Right lobe of liver (tissue), 6 donors: ENCODE data around the gene CRYAB. TPM values are rescaled to one million over a fixed set of nuclear protein-coding genes. Genes with fewer than 3 reads are reported as not detected.

ENCODE experiments used
- ATAC-seq, 4 donors: fragments of 200-7000 bp; cut with Tn5 transposase; one replicate each; pipeline ENCODE4 v1.9.1; 2020; ENCODE audit warnings: mild to moderate bottlenecking in 4 of 4, moderate library complexity in 4 of 4
- DNase-seq, 3 donors: peaks; one replicate each; pipeline ENCODE4 v3.0.0-alpha.2; 2020
- H3K27ac ChIP-seq, 3 donors: fragments of 200-600 bp; one replicate each; pipeline ENCODE4 v1.8.0; 2022
- H3K27me3 ChIP-seq, 2 donors: fragments of 200-600 bp; one replicate each; pipeline ENCODE4 v1.8.0; 2022
- H3K36me3 ChIP-seq, 4 donors: fragments of 200-600 bp; sonication (generic) in 1 of 4; one replicate each; pipeline versions ENCODE4 v1.5.1 to v1.8.0; 2017 to 2022; ENCODE audit warnings: control low read depth in 1 of 4
- H3K4me1 ChIP-seq, 4 donors: fragments of 200-600 bp; sonication (generic) in 1 of 4; one replicate each; pipeline versions ENCODE4 v1.5.1 to v1.8.0; 2017 to 2022; ENCODE audit warnings: control low read depth in 1 of 4
- H3K4me3 ChIP-seq, 3 donors: fragments of 200-600 bp; one replicate each; pipeline ENCODE4 v1.8.0; 2022
- H3K9me3 ChIP-seq, 4 donors: fragments of 200-600 bp; sonication (generic) in 1 of 4; one replicate each; pipeline versions ENCODE4 v1.5.1 to v1.8.0; 2017 to 2022; ENCODE audit warnings: control low read depth in 1 of 4
- POLR2A ChIP-seq: fragments of 450-650 bp; IDR thresholded peaks from one replicate; pipeline ENCODE4 v1.6.1; 2017; ENCODE audit warnings: antibody characterized with exemption, mild to moderate bottlenecking
- WGBS: methylation state at CpG from one replicate; pipeline ENCODE4 v1.1.6; 2018; ENCODE audit warnings: low coverage, low lambda C conversion rate; ENCODE audit not compliant: insufficient coverage; ENCODE audit errors: missing lambda C conversion rate; 5-methylcytosine and 5-hydroxymethylcytosine counted together
- intact Hi-C, 2 donors: fragments of 100-400 bp; cut with DNase I; formaldehyde crosslinking; loops; one replicate each; pipeline versions ENCODE4 v1.11.2 to v1.14.1; 2022
- small RNA-seq, 2 experiments: library from RNA; depleted of rRNA; stranded (forward); fragments of <200 nt; gene quantifications; one replicate each; pipeline ENCODE3, GENCODE V24; 2016
- total RNA-seq, 6 experiments: library from RNA; depleted of rRNA in 2 of 6; stranded (reverse); fragments of >200 nt in 2 of 6; fragmentation: NEBNext Ultra II Directional in 3 of 6; extraction: Animal tissue kit (Norgen Biotek cat#: 25700) in 3 of 6; gene quantifications; one replicate each; pipeline versions ENCODE4 v1.1.0 to v1.2.4, GENCODE V29; 2016 to 2023
- TF ChIP-seq, protein P1 (sequence below), 4 donors: fragments of 200-600 bp in 3 of 4; fragments of 450-650 bp in 1 of 4; IDR thresholded peaks; one replicate each; pipeline versions ENCODE4 v1.5.1 to v1.8.0; 2016 to 2022; ENCODE audit warnings: antibody characterized with exemption in 4 of 4, mild to moderate bottlenecking in 2 of 4
- donor health status: DM: no; HTN: yes; CAD: no.
- donor health status: DM: no; HTN: no; CAD: no.
- donor health status: DM: no; HTN: no; CAD: no.
- donor health status: DM: no; HTN: yes; CAD: no.
- donor health status: DM: no; HTN: yes; CAD: no.

The CRYAB gene
- total RNA-seq, 6 experiments from 2014 or later, result 3.6 to 10.5 (median 6.7) TPM

- Histone ChIP-seq H3K36me3 (peaks cover 0 to 33% (median 6%) of the 10 kb centered on the region in 4 donors), H3K27ac (peak overlapping the region in 2 of 3 donors; percentile 89 to 91), H3K4me3 (peak overlapping the region; percentile 83 to 98 (median 89)), H3K27me3 (no peaks in the 10 kb centered on the region), H3K4me1 (peaks cover 0 to 16% (median 4%) of the 10 kb centered on the region in 4 donors), H3K9me3 (no peaks in the 10 kb centered on the region)
- ATAC-seq (no peak), DNase-seq (no peak)
- intact Hi-C loops, result no loop called here
- TF ChIP-seq POLR2A, result no peak
- TF ChIP-seq, protein P1, sequence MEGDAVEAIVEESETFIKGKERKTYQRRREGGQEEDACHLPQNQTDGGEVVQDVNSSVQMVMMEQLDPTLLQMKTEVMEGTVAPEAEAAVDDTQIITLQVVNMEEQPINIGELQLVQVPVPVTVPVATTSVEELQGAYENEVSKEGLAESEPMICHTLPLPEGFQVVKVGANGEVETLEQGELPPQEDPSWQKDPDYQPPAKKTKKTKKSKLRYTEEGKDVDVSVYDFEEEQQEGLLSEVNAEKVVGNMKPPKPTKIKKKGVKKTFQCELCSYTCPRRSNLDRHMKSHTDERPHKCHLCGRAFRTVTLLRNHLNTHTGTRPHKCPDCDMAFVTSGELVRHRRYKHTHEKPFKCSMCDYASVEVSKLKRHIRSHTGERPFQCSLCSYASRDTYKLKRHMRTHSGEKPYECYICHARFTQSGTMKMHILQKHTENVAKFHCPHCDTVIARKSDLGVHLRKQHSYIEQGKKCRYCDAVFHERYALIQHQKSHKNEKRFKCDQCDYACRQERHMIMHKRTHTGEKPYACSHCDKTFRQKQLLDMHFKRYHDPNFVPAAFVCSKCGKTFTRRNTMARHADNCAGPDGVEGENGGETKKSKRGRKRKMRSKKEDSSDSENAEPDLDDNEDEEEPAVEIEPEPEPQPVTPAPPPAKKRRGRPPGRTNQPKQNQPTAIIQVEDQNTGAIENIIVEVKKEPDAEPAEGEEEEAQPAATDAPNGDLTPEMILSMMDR (IDR thresholded peaks at IDR 0.05), result no peak
Observed at GRCh38 chr11:111870522-111870885, 41.1 kb downstream of the CRYAB start.

DNA sequence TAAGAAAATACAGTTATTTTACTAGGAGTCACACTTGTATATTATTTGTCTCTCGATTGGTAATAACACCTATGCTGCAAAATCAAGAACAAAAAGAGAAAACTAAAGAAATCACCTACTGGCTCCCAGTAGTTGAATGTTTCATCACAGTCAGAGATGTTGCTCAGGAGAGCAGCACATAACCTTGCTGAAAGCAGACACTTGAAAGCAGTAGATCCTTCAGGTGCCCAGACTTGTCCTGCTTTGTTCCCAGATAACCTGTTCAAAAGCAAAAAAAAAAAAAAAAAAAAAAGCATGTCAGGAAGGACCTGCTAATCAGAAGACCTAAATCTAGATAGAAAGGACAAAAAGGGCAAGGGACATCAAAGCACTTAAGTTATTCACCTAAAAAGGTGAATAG lies 41.5 kb downstream of the CRYAB start:
- peaks cover 0 to 16% (median 4%) of the 10 kb centered on the region in 4 donors for H3K4me1 ChIP-seq
- DNase-seq, result no peak
- H3K36me3 ChIP-seq, result peaks cover 0 to 35% (median 7%) of the 10 kb centered on the region in 4 donors
- peak overlapping the region in 2 of 3 donors; percentile 83 to 98 for H3K4me3 ChIP-seq
- H3K27ac ChIP-seq, result no peak overlapping the region
- TF ChIP-seq, protein P1 (IDR thresholded peaks at IDR 0.05), result no peak
- no peak for TF ChIP-seq POLR2A
- intact Hi-C loops, result no loop called here
- no peaks in the 10 kb centered on the region for H3K27me3 ChIP-seq
- WGBS, result 87% methylated on average over 1 of the region's 1 CpG
- H3K9me3 ChIP-seq, result no peaks in the 10 kb centered on the region
- no peak for ATAC-seq

GRCh38 chr11:111860257-111860656 lies 51.3 kb downstream of the CRYAB start:
- Histone ChIP-seq H3K36me3 (peaks cover 0 to 8% (median 5%) of the 10 kb centered on the region in 4 donors), H3K27ac (peak overlapping the region in 1 of 3 donors; percentile 64), H3K9me3 (no peaks in the 10 kb centered on the region), H3K4me1 (peaks cover 0 to 18% (median 6%) of the 10 kb centered on the region in 4 donors), H3K4me3 (no peak overlapping the region), H3K27me3 (no peaks in the 10 kb centered on the region)
- DNase-seq, result no peak
- TF ChIP-seq, protein P1 (IDR thresholded peaks at IDR 0.05), result no peak
- TF ChIP-seq POLR2A, result no peak
- intact Hi-C loops, result no loop called here
- WGBS, result 23% methylated on average over 3 of the region's 3 CpGs
- peak; percentile 91 to 94 (median 92) for ATAC-seq

Small RNAs within 50 kb of the gene (small RNA-seq; reads per million reads assigned to genes)
- 0 reads per million in 2 experiments for gene C11orf52
- gene GNG5P3, result 0 reads per million in 2 experiments
- 0 reads per million in 2 experiments for gene RNA5SP351
- gene RPL37AP8, result 0 reads per million in 2 experiments

Other genes starting within 250 kb of the CRYAB start
- 100 to 1,000 TPM in 1 of 6 experiments, 10 to 100 TPM in 5; 44.5 to 150 (median 59.6) TPM for gene PPP2R1B, start 145.4 kb downstream of the CRYAB start, total RNA-seq
- 10 to 100 TPM; 15.0 to 20.8 (median 18.2) TPM for gene ALG9, start 40.2 kb downstream of the CRYAB start, total RNA-seq
- 1 to 10 TPM in 4 of 6 experiments, under 1 TPM in 2; 0.90 to 1.3 (median 1.1) TPM for gene FDXACB1, start 32.6 kb downstream of the CRYAB start, total RNA-seq
- gene CFAP68, start 32.2 kb downstream of the CRYAB start, total RNA-seq, result 10 to 100 TPM; 10.6 to 22.9 (median 15.7) TPM
- gene HSPB2, start 964 bp upstream of the CRYAB start, total RNA-seq, result under 1 TPM in 2 of 6 experiments, not detected in 4; 0.20 to 0.49 TPM
- 10 to 100 TPM in 4 of 6 experiments, 1 to 10 TPM in 2; 6.4 to 12.6 (median 10.3) TPM for gene C11orf52, start 7.1 kb upstream of the CRYAB start, total RNA-seq
- gene DIXDC1, start 25.6 kb upstream of the CRYAB start, total RNA-seq, result 10 to 100 TPM in 1 of 6 experiments, 1 to 10 TPM in 5; 4.5 to 10.4 (median 8.0) TPM
- 10 to 100 TPM; 10.8 to 37.4 (median 23.3) TPM for gene DLAT, start 113.6 kb upstream of the CRYAB start, total RNA-seq
- gene PIH1D2, start 162.2 kb upstream of the CRYAB start, total RNA-seq, result under 1 TPM; 0.37 to 0.80 (median 0.37) TPM
- gene NKAPD1, start 162.5 kb upstream of the CRYAB start, total RNA-seq, result 1 to 10 TPM; 4.7 to 7.7 (median 6.0) TPM
- gene TIMM8B, start 175.0 kb upstream of the CRYAB start, total RNA-seq, result 10 to 100 TPM; 27.9 to 36.6 (median 31.4) TPM
- 100 to 1,000 TPM; 114 to 191 (median 130) TPM for gene SDHD, start 175.1 kb upstream of the CRYAB start, total RNA-seq